ENCODE data around the gene SEPTIN3.
A peak's percentile ranks its signal among the peaks of the same experiment; 100 is the strongest.

SEPTIN3 gene

GRCh38 chr22:41969110-41969646 is at the start of gene SEPTIN3:
SEPTIN3 (plus strand) TSS chr22:41969443; CDS start chr22:41971493, 2,050 bp downstream.
- DNase-seq: peak in 6 of 10 donors; percentile 19 to 90 (median 72)
- intact Hi-C loops (cut with DNase I): no loop called here

- no peak for DNase-seq
- intact Hi-C loops (cut with DNase I): no loop called here
Measured at GRCh38 chr22:41920271-41920976, 48.8 kb upstream of the SEPTIN3 start.

GRCh38 chr22:41922328-41922727 is 46.9 kb upstream of the SEPTIN3 start:
- no peak for DNase-seq
- intact Hi-C loops (cut with DNase I): no loop called here

GRCh38 chr22:41922940-41923594 is 46.2 kb upstream of the SEPTIN3 start:
- intact Hi-C loops (cut with DNase I): no loop called here
- DNase-seq: no peak

GRCh38 chr22:41923595-41924276 is 45.5 kb upstream of the SEPTIN3 start:
- DNase-seq: no peak
- intact Hi-C loops (cut with DNase I): no loop called here

- intact Hi-C loops (cut with DNase I): no loop called here
- peak in 3 of 10 donors; percentile 50 to 57 (median 54) for DNase-seq
Measured at GRCh38 chr22:41925783-41926460, 43.3 kb upstream of the SEPTIN3 start.

GRCh38 chr22:41927813-41928212 is 41.4 kb upstream of the SEPTIN3 start:
- DNase-seq: no peak
- intact Hi-C loops (cut with DNase I): no loop called here

- no peak for DNase-seq
- intact Hi-C loops (cut with DNase I): no loop called here
Measured at GRCh38 chr22:41928593-41929417, 40.4 kb upstream of the SEPTIN3 start.

- no peak for DNase-seq
- intact Hi-C loops (cut with DNase I): no loop called here
Measured at GRCh38 chr22:41929418-41929810, 39.8 kb upstream of the SEPTIN3 start.

GRCh38 chr22:41931701-41932269 is 37.5 kb upstream of the SEPTIN3 start:
- DNase-seq: no peak
- intact Hi-C loops (cut with DNase I): no loop called here

- DNase-seq: no peak
- intact Hi-C loops (cut with DNase I): no loop called here
Measured at GRCh38 chr22:41932353-41932752, 36.9 kb upstream of the SEPTIN3 start.

GRCh38 chr22:41933411-41934177 is 35.6 kb upstream of the SEPTIN3 start:
- intact Hi-C loops (cut with DNase I): no loop called here
- DNase-seq: no peak

- intact Hi-C loops (cut with DNase I): no loop called here
- DNase-seq: no peak
Measured at GRCh38 chr22:41934284-41935014, 34.8 kb upstream of the SEPTIN3 start.

- intact Hi-C loops (cut with DNase I): no loop called here
- DNase-seq: peak in 1 of 10 donors; percentile 80
Measured at GRCh38 chr22:41935015-41935351, 34.3 kb upstream of the SEPTIN3 start.

- intact Hi-C loops (cut with DNase I): no loop called here
- DNase-seq: no peak
Measured at GRCh38 chr22:41935509-41935908, 33.7 kb upstream of the SEPTIN3 start.

GRCh38 chr22:41936894-41937169 is 32.4 kb upstream of the SEPTIN3 start:
- intact Hi-C loops (cut with DNase I): no loop called here
- no peak for DNase-seq

- peak in 2 of 10 donors; percentile 47 to 89 for DNase-seq
Measured at GRCh38 chr22:41939981-41940831, 29.0 kb upstream of the SEPTIN3 start.

More at GRCh38 chr22:41939981-41940831, 29.0 kb upstream of the SEPTIN3 start:
- intact Hi-C loops (cut with DNase I): loop anchor here (2.0 kb wide), 1 partner anchor 243 kb away; no protein-coding TSS in a partner anchor

All from posterior cingulate gyrus (tissue), 11 donors.